CD14-positive monocyte (primary cell): ENCODE measurements around the gene ELAVL2. TPM values are rescaled to one million over a fixed set of nuclear protein-coding genes. Genes with fewer than 3 reads are reported as not detected.

Experiments
- DNase-seq, 3 donors: peaks; one replicate each; pipeline ENCODE4 v3.0.0-alpha.2; 2011 to 2022
- H2AFZ ChIP-seq: 2 replicates; pipeline ENCODE4 v1.6.0; 2012; ENCODE audit warnings: mild to moderate bottlenecking, low read depth, low read length, inconsistent platforms; ENCODE audit not compliant: insufficient read depth, poor library complexity, severe bottlenecking
- H3K27ac ChIP-seq, 2 donors: 1 replicate in 1 of 2; 2 replicates in 1 of 2; pipeline ENCODE4 v1.5.1; 2012 to 2013; ENCODE audit warnings: low read length in 2 of 2, control low read depth in 1 of 2, inconsistent platforms in 1 of 2, low read depth in 1 of 2, mild to moderate bottlenecking in 1 of 2
- H3K27me3 ChIP-seq, 2 donors: one replicate each; pipeline versions ENCODE4 v1.6.0 to v1.6.1; 2011 to 2013; ENCODE audit warnings: low read length in 2 of 2; ENCODE audit not compliant: control insufficient read depth in 2 of 2, insufficient read depth in 2 of 2
- H3K36me3 ChIP-seq, 2 donors: replicated peaks in 1 of 2; 1 replicate in 1 of 2; 2 replicates in 1 of 2; pipeline versions ENCODE4 v1.5.1 to v1.6.1; 2012 to 2013; ENCODE audit warnings: low read length in 2 of 2, control low read depth in 1 of 2, inconsistent platforms in 1 of 2, mild to moderate bottlenecking in 1 of 2; ENCODE audit not compliant: insufficient read depth in 2 of 2, control insufficient read depth in 1 of 2
- H3K4me1 ChIP-seq, 2 donors: 1 replicate in 1 of 2; 2 replicates in 1 of 2; pipeline versions ENCODE4 v1.5.1 to v1.6.1; 2012 to 2013; ENCODE audit warnings: low read length in 2 of 2, control low read depth in 1 of 2, inconsistent platforms in 1 of 2, mild to moderate bottlenecking in 1 of 2, moderate library complexity in 1 of 2; ENCODE audit not compliant: insufficient read depth in 2 of 2, control insufficient read depth in 1 of 2
- H3K4me2 ChIP-seq: replicated peaks from 2 replicates; pipeline ENCODE3; 2012; ENCODE audit warnings: low read length, moderate library complexity, mild to moderate bottlenecking; ENCODE audit not compliant: poor library complexity, severe bottlenecking; ENCODE audit errors: extremely low read depth
- H3K4me3 ChIP-seq, 3 experiments: fragments of 200-600 bp in 1 of 3; sonication (generic) in 1 of 3; replicated peaks in 1 of 3; 1 replicate in 2 of 3; 2 replicates in 1 of 3; pipeline ENCODE4 v1.5.1; 2011 to 2013; ENCODE audit warnings: low read length in 3 of 3, mild to moderate bottlenecking in 3 of 3, control low read depth in 2 of 3, low read depth in 2 of 3, inconsistent platforms in 1 of 3, moderate library complexity in 1 of 3
- H3K79me2 ChIP-seq: 2 replicates; pipeline ENCODE4 v1.6.0; 2012; ENCODE audit warnings: mild to moderate bottlenecking, control low read depth, inconsistent platforms, low read length, moderate library complexity; ENCODE audit not compliant: insufficient read depth
- H3K9ac ChIP-seq: 2 replicates; pipeline ENCODE4 v1.6.0; 2017; ENCODE audit warnings: low read length, mild to moderate bottlenecking; ENCODE audit not compliant: insufficient read depth, poor library complexity, severe bottlenecking
- H3K9me3 ChIP-seq, 2 donors: replicated peaks in 1 of 2; 1 replicate in 1 of 2; 2 replicates in 1 of 2; pipeline versions ENCODE4 v1.5.1 to v1.6.1; 2012 to 2013; ENCODE audit warnings: low read length in 2 of 2, control low read depth in 1 of 2; ENCODE audit not compliant: control insufficient read depth in 1 of 2, insufficient read depth in 1 of 2
- H4K20me1 ChIP-seq: 2 replicates; pipeline ENCODE4 v1.6.0; 2012; ENCODE audit warnings: mild to moderate bottlenecking, low read length, control low read depth, moderate library complexity; ENCODE audit not compliant: insufficient read depth
- H3K27ac Mint-ChIP-seq, 7 donors: one replicate each; pipeline ENCODE4 v1.8.0; 2020; ENCODE audit warnings: mild to moderate bottlenecking in 7 of 7, mixed read lengths in 7 of 7, moderate library complexity in 6 of 7, inconsistent platforms in 2 of 7
- H3K27me3 Mint-ChIP-seq, 3 donors: one replicate each; pipeline ENCODE4 v1.8.0; 2021 to 2022; ENCODE audit warnings: low read depth in 3 of 3, mild to moderate bottlenecking in 3 of 3, mixed read lengths in 3 of 3, moderate library complexity in 3 of 3, inconsistent platforms in 1 of 3
- H3K36me3 Mint-ChIP-seq, 2 donors: one replicate each; pipeline ENCODE4 v1.8.0; 2020; ENCODE audit warnings: mixed read lengths in 2 of 2, inconsistent platforms in 1 of 2, mild to moderate bottlenecking in 1 of 2
- H3K4me1 Mint-ChIP-seq: one replicate; pipeline ENCODE4 v1.8.0; 2020; ENCODE audit warnings: mild to moderate bottlenecking, mixed read lengths
- H3K4me3 Mint-ChIP-seq, 2 donors: one replicate each; pipeline ENCODE4 v1.8.0; 2020; ENCODE audit warnings: mild to moderate bottlenecking in 2 of 2, mixed read lengths in 2 of 2, moderate library complexity in 1 of 2
- H3K9me3 Mint-ChIP-seq, 7 donors: one replicate each; pipeline ENCODE4 v1.8.0; 2020 to 2022; ENCODE audit warnings: mixed read lengths in 7 of 7, mild to moderate bottlenecking in 6 of 7, moderate library complexity in 6 of 7, inconsistent platforms in 2 of 7
- WGBS: methylation state at CpG from one replicate; pipeline ENCODE4 v1.1.5; 2013; ENCODE audit warnings: missing lambda C conversion rate; ENCODE audit not compliant: insufficient coverage; 5-methylcytosine and 5-hydroxymethylcytosine counted together
- intact Hi-C, 2 donors: fragments of 100-400 bp; cut with micrococcal nuclease; formaldehyde crosslinking; loops; one replicate each; pipeline versions ENCODE4 v1.15.0 to v1.15.1; 2023
- polyA plus RNA-seq, 3 donors: library from polyadenylated mRNA; depleted of rRNA in 1 of 3; unstranded in 2 of 3; stranded (reverse) in 1 of 3; fragments of 300-500 nt in 2 of 3; fragments of >200 nt in 1 of 3; fragmentation: Illumina TruSeq in 2 of 3; gene quantifications; 1 replicate in 2 of 3; 2 replicates in 1 of 3; pipeline ENCODE4 v1.2.3, GENCODE V29; 2012 to 2021
- TF ChIP-seq, protein P1 (sequence below): fragments of 200-600 bp; IDR thresholded peaks from one replicate; pipeline ENCODE4 v1.8.0; 2022; ENCODE audit warnings: antibody characterized with exemption, mild to moderate bottlenecking

Gene ELAVL2
- polyA plus RNA-seq, 3 donors: not detected

DNA sequence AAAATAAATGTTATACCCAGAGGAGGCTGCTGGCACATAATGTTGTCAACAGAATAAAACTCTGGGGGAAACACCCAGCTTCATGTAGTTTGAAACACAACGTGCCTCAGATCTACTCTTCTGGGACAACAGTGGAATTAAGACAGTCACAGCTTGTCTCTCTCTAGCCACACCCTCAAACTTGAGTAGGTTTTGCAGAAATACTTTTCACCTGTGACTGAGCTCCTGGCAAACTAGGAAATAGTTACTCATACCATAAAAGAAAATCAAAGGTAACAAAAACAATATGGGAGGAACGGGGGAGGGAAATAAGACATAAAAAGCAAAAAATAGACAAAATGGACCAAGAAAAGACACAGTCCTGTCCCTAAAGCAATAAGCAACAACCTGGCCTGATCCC, 14.4 kb downstream of the ELAVL2 start:
- intact Hi-C loops: no loop called here
- H3K27me3 Mint-ChIP-seq: no peaks in the 10 kb centered on the region
- Histone ChIP-seq H2AFZ (no peak overlapping the region), H3K9me3 (no peaks in the 10 kb centered on the region), H3K36me3 (no peaks in the 10 kb centered on the region), H3K4me2 (no peak overlapping the region), H3K4me3 (no peak overlapping the region), H3K27me3 (no peaks in the 10 kb centered on the region), H3K4me1 (no peaks in the 10 kb centered on the region), H3K9ac (no peak overlapping the region), H3K27ac (no peak overlapping the region), H4K20me1 (no peaks in the 10 kb centered on the region), H3K79me2 (no peaks in the 10 kb centered on the region)
- H3K27ac Mint-ChIP-seq: no peak overlapping the region
- TF ChIP-seq, protein P1, sequence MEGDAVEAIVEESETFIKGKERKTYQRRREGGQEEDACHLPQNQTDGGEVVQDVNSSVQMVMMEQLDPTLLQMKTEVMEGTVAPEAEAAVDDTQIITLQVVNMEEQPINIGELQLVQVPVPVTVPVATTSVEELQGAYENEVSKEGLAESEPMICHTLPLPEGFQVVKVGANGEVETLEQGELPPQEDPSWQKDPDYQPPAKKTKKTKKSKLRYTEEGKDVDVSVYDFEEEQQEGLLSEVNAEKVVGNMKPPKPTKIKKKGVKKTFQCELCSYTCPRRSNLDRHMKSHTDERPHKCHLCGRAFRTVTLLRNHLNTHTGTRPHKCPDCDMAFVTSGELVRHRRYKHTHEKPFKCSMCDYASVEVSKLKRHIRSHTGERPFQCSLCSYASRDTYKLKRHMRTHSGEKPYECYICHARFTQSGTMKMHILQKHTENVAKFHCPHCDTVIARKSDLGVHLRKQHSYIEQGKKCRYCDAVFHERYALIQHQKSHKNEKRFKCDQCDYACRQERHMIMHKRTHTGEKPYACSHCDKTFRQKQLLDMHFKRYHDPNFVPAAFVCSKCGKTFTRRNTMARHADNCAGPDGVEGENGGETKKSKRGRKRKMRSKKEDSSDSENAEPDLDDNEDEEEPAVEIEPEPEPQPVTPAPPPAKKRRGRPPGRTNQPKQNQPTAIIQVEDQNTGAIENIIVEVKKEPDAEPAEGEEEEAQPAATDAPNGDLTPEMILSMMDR: no peak
- DNase-seq: no peak
- WGBS: 86% methylated on average over 1 of the region's 2 CpGs
- H3K4me1 Mint-ChIP-seq: no peaks in the 10 kb centered on the region
- peaks cover 0 to 4% (median 0%) of the 10 kb centered on the region in 7 donors for H3K9me3 Mint-ChIP-seq
- H3K4me3 Mint-ChIP-seq: no peak overlapping the region
- no peaks in the 10 kb centered on the region for H3K36me3 Mint-ChIP-seq

DNA sequence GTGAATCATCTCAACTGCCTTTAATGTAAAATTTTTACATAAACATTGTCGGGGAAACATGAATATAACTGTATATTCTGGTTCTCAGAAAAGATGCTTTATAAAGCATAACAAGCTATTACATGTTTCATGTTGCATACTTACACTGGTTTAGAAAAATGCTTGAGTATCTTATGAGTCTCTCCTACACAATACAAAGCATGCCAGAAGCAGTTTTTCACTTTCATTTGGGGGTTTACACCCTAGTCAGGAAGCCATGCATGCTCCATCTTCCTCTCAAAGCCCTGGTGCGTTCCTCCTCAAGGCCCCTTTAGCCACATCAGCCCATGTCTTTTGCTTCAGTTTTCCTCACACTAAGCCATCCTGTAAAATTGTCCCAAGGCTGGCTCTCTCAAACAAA, 22.8 kb downstream of the ELAVL2 start:
- no peaks in the 10 kb centered on the region for H3K4me1 Mint-ChIP-seq
- Histone ChIP-seq H3K9ac (no peak overlapping the region), H3K27ac (no peak overlapping the region), H4K20me1 (no peaks in the 10 kb centered on the region), H3K4me1 (no peaks in the 10 kb centered on the region), H3K27me3 (no peaks in the 10 kb centered on the region), H3K36me3 (no peaks in the 10 kb centered on the region), H3K4me3 (no peak overlapping the region), H2AFZ (no peak overlapping the region), H3K4me2 (no peak overlapping the region), H3K79me2 (no peaks in the 10 kb centered on the region), H3K9me3 (no peaks in the 10 kb centered on the region)
- H3K36me3 Mint-ChIP-seq: no peaks in the 10 kb centered on the region
- intact Hi-C loops: no loop called here
- TF ChIP-seq, protein P1: no peak
- no peak for DNase-seq
- 80% methylated on average over 1 of the region's 2 CpGs for WGBS
- H3K27me3 Mint-ChIP-seq: peaks cover 0 to 1% (median 0%) of the 10 kb centered on the region in 3 donors
- no peak overlapping the region for H3K4me3 Mint-ChIP-seq
- H3K9me3 Mint-ChIP-seq: peaks cover 0 to 2% (median 0%) of the 10 kb centered on the region in 7 donors
- no peak overlapping the region for H3K27ac Mint-ChIP-seq
